ENCODE measurements around the gene SGMS1. TPM values are rescaled to one million over a fixed set of nuclear protein-coding genes. Genes with fewer than 3 reads are reported as not detected.

Gene SGMS1
- polyA plus RNA-seq, 3 donors = 48.9 to 52.5 (median 50.2) TPM

- DNase-seq (ENCODE audit: extremely low read depth in 1 of 11, low read depth in 9 of 11, low spot score in 4 of 11) = no peak
Observed at GRCh38 chr10:50528206-50528605, 95.5 kb downstream of the SGMS1 start.

- DNase-seq (ENCODE audit: extremely low read depth in 1 of 11, low read depth in 9 of 11, low spot score in 4 of 11) = no peak
Observed at GRCh38 chr10:50527442-50528043, 96.2 kb downstream of the SGMS1 start.

- DNase-seq (ENCODE audit: extremely low read depth in 1 of 11, low read depth in 9 of 11, low spot score in 4 of 11) = no peak
Observed at GRCh38 chr10:50526185-50526584, 97.6 kb downstream of the SGMS1 start.

GRCh38 chr10:50523357-50523756 lies 100.4 kb downstream of the SGMS1 start:
- DNase-seq (ENCODE audit: extremely low read depth in 1 of 11, low read depth in 9 of 11, low spot score in 4 of 11) = no peak

- no peak for DNase-seq (ENCODE audit: extremely low read depth in 1 of 11, low read depth in 9 of 11, low spot score in 4 of 11)
Observed at GRCh38 chr10:50522908-50523307, 100.8 kb downstream of the SGMS1 start.

- DNase-seq (ENCODE audit: extremely low read depth in 1 of 11, low read depth in 9 of 11, low spot score in 4 of 11) = no peak
Observed at GRCh38 chr10:50520115-50520514, 103.6 kb downstream of the SGMS1 start.

- DNase-seq (ENCODE audit: extremely low read depth in 1 of 11, low read depth in 9 of 11, low spot score in 4 of 11) = no peak
Observed at GRCh38 chr10:50517626-50518025, 106.1 kb downstream of the SGMS1 start.

GRCh38 chr10:50516171-50516570 lies 107.6 kb downstream of the SGMS1 start:
- no peak for DNase-seq (ENCODE audit: extremely low read depth in 1 of 11, low read depth in 9 of 11, low spot score in 4 of 11)

GRCh38 chr10:50515420-50515819 lies 108.3 kb downstream of the SGMS1 start:
- DNase-seq (ENCODE audit: extremely low read depth in 1 of 11, low read depth in 9 of 11, low spot score in 4 of 11) = no peak

- no peak for DNase-seq (ENCODE audit: extremely low read depth in 1 of 11, low read depth in 9 of 11, low spot score in 4 of 11)
Observed at GRCh38 chr10:50514995-50515394, 108.8 kb downstream of the SGMS1 start.

GRCh38 chr10:50513956-50514355 lies 109.8 kb downstream of the SGMS1 start:
- no peak for DNase-seq (ENCODE audit: extremely low read depth in 1 of 11, low read depth in 9 of 11, low spot score in 4 of 11)

GRCh38 chr10:50512743-50513416 lies 110.9 kb downstream of the SGMS1 start:
- DNase-seq (ENCODE audit: extremely low read depth in 1 of 11, low read depth in 9 of 11, low spot score in 4 of 11) = no peak

- no peak for DNase-seq (ENCODE audit: extremely low read depth in 1 of 11, low read depth in 9 of 11, low spot score in 4 of 11)
Observed at GRCh38 chr10:50512214-50512595, 111.6 kb downstream of the SGMS1 start.

GRCh38 chr10:50511492-50512213 lies 112.1 kb downstream of the SGMS1 start:
- no peak for DNase-seq (ENCODE audit: extremely low read depth in 1 of 11, low read depth in 9 of 11, low spot score in 4 of 11)

- DNase-seq (ENCODE audit: extremely low read depth in 1 of 11, low read depth in 9 of 11, low spot score in 4 of 11) = no peak
Observed at GRCh38 chr10:50510517-50511473, 113.0 kb downstream of the SGMS1 start.

- DNase-seq (ENCODE audit: extremely low read depth in 1 of 11, low read depth in 9 of 11, low spot score in 4 of 11) = peak in 4 of 11 donors; percentile 12 to 23 (median 14)
Observed at GRCh38 chr10:50508315-50509051, 115.3 kb downstream of the SGMS1 start.

- DNase-seq (ENCODE audit: extremely low read depth in 1 of 11, low read depth in 9 of 11, low spot score in 4 of 11) = no peak
Observed at GRCh38 chr10:50506861-50507573, 116.7 kb downstream of the SGMS1 start.

- no peak for DNase-seq (ENCODE audit: extremely low read depth in 1 of 11, low read depth in 9 of 11, low spot score in 4 of 11)
Observed at GRCh38 chr10:50504389-50504788, 119.4 kb downstream of the SGMS1 start.

Data from renal cortex interstitium (tissue), 11 donors.